Liver (tissue), 3 donors: ENCODE data around the gene RHOT2.

Source experiments
- CTCF ChIP-seq: fragments of 150-350 bp; IDR thresholded peaks from 2 replicates; pipeline ENCODE4 v1.5.1; 2017; ENCODE audit warnings: improper control_type of control experiment, low read depth, low read length; ENCODE audit not compliant: missing input control
- FOXA2 ChIP-seq: IDR thresholded peaks from 2 replicates; pipeline ENCODE4 v1.6.1; 2016; ENCODE audit warnings: antibody characterized with exemption
- JUND ChIP-seq, 2 donors: IDR thresholded peaks; 2 replicates each; pipeline ENCODE4 v1.6.1; 2016; ENCODE audit warnings: antibody characterized with exemption in 2 of 2
- RAD21 ChIP-seq, 2 donors: IDR thresholded peaks; 2 replicates each; pipeline ENCODE4 v1.6.1; 2016; ENCODE audit warnings: antibody characterized with exemption in 2 of 2, mild to moderate bottlenecking in 2 of 2
- RXRA ChIP-seq, 2 donors: IDR thresholded peaks; 2 replicates each; pipeline ENCODE4 v1.6.1; 2017 to 2018; ENCODE audit warnings: antibody characterized with exemption in 2 of 2, mild to moderate bottlenecking in 1 of 2
- TAF1 ChIP-seq: conservative IDR thresholded peaks from 2 replicates; pipeline ENCODE4 v1.6.1; 2016; ENCODE audit warnings: antibody characterized with exemption, mild to moderate bottlenecking
- TF ChIP-seq, protein P1 (sequence below): IDR thresholded peaks from 2 replicates; pipeline ENCODE4 v1.6.1; 2016; ENCODE audit warnings: antibody characterized with exemption
- TF ChIP-seq, protein P2 (sequence below): IDR thresholded peaks from 2 replicates; pipeline ENCODE4 v1.6.1; 2016; ENCODE audit warnings: antibody characterized with exemption
- donor health status: healthy.
- donor health status: healthy.

- TF ChIP-seq CTCF = no peak
- TF ChIP-seq, protein P1, sequence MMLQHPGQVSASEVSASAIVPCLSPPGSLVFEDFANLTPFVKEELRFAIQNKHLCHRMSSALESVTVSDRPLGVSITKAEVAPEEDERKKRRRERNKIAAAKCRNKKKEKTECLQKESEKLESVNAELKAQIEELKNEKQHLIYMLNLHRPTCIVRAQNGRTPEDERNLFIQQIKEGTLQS = no peak
- TF ChIP-seq, protein P2, sequence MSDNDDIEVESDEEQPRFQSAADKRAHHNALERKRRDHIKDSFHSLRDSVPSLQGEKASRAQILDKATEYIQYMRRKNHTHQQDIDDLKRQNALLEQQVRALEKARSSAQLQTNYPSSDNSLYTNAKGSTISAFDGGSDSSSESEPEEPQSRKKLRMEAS = no peak
- no peak for TF ChIP-seq RAD21 (IDR thresholded peaks at IDR 0.05)
- TF ChIP-seq TAF1 = no peak
- TF ChIP-seq FOXA2 = no peak
- TF ChIP-seq JUND (IDR thresholded peaks at IDR 0.05) = no peak
- no peak for TF ChIP-seq RXRA (IDR thresholded peaks at IDR 0.05)
These were observed 38.5 kb downstream of the RHOT2 start for GRCh38 chr16:706189-707061.
